HG02970 (cell line): ENCODE measurements around the gene ANO10.
"Not testable (repeated sequence)": the region's sequence is repeated elsewhere in the genome, so short reads cannot be mapped to it uniquely, and the experiment has no call there.

Experiments used
- ATAC-seq: cut with Tn5 transposase; IDR thresholded peaks from one replicate; pipeline ENCODE4 v1.9.1; 2021; ENCODE audit warnings: mild to moderate bottlenecking, moderate library complexity, moderate number of reproducible peaks; ENCODE audit not compliant: unreplicated experiment, low FRiP score

The ANO10 gene

GRCh38 chr3:43583481-43583880 is 38.3 kb downstream of the ANO10 start:
- no peak for ATAC-seq

DNA sequence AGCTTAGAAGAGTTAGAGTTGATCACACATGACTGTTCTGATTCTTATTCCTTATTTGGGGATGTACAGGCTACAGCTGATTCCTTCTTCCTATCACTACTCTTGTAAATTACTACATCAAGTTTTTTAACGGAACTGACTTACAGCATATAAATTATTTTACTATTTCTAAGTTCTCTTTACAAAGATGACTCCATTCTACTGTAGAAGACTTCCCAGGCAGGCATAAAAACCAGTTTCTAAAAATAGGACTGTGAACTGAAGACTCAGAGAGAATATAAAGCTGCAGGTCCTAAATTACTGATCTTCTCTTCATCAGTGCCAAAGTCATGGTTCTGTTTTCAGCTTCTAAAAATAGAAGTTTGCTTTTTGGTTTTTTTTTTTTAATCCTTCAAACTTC is 38.9 kb downstream of the ANO10 start:
- ATAC-seq = no peak

DNA sequence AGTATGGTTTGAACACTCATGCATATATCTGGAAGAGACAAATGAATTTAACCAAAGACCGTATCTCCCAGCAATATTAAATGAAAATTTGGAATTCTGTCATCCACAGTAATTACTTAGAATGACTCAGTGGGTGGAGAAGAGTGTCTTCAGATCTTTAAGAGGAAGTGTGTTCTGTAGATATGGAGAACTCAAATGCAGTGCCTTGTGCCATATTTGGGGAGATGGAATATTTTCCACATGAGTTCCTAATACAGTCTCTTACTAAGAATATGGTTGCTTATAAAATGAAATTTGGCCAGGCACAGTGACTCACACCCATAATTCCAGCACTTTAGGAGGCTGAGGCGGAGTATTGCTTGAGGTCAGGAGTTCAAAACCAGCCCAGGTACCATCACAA is 40.5 kb downstream of the ANO10 start:
- ATAC-seq = no peak

GRCh38 chr3:43580181-43580580 is 41.6 kb downstream of the ANO10 start:
- no peak for ATAC-seq

DNA sequence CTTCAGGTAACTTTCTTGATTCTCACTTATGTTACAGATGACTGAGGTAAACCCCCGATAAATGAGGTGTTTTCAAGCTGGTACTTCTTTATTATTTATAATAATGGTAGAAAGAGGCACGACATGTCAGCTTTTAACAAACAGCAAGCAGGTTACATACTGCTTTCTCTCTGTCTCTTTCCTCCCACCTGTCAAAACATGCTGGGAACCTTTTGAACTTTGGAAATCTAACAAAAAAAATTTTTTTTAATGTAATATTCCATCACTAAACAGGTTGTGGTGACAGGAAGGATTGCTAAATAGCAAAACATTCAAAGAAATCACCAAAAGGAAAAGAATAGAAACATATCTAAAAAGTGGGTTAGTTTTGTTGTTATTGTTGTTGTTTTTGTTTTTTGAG is 48.2 kb downstream of the ANO10 start:
- no peak for ATAC-seq

GRCh38 chr3:43565661-43566341 is 56.0 kb downstream of the ANO10 start:
- not testable (repeated sequence) for ATAC-seq

GRCh38 chr3:43559961-43560360 is 61.9 kb downstream of the ANO10 start:
- ATAC-seq = no peak

GRCh38 chr3:43558171-43558570 is 63.6 kb downstream of the ANO10 start:
- no peak for ATAC-seq

DNA sequence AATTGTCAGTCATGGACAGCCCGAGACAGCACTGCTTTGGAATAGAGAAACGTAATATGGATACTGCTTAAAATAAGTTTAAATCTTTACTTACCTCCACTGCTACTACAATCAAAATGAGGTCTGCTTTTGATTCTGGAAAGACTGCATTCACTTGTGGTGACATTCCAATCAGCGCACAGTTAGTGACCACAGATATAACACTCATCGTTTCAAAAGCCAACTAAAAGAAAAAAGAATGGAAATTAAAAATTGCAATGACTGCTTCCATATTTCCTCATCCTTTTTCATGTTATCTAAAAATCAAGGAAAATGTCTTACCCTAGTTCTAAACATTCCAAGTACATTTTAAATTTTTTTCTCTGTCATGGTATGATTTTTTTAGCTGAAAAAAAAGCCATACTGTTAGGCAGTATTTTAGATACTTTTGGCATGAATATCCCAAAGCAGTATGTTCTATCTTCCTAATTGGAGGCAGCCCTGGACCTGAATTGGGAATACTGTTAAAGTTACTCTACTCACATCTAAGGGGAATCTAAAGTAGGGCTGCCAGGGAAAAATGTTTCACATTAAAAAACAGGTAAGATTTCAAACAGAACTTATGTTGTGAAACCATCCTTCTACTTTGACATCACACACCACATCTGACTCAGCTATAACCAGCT is 72.1 kb downstream of the ANO10 start:
- ATAC-seq = no peak

DNA sequence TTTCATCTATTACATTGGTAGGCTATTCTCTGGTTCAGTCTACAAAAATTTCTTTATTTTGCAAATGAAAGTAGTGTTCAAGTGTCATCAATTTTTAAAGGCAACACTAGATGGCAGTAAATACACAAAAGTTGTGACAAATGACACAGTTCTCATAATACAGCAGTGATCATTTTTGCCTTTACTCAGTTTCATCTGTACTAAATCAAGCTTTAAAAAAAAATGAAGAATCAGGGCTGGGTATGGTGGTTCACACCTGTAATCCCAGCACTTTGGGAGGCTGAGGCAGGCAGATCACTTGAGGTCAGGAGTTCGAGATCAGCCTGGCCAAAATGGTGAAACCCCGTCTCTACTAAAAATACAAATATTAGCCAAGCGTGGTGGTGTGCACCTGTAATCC is 77.5 kb downstream of the ANO10 start:
- not testable (repeated sequence) for ATAC-seq

DNA sequence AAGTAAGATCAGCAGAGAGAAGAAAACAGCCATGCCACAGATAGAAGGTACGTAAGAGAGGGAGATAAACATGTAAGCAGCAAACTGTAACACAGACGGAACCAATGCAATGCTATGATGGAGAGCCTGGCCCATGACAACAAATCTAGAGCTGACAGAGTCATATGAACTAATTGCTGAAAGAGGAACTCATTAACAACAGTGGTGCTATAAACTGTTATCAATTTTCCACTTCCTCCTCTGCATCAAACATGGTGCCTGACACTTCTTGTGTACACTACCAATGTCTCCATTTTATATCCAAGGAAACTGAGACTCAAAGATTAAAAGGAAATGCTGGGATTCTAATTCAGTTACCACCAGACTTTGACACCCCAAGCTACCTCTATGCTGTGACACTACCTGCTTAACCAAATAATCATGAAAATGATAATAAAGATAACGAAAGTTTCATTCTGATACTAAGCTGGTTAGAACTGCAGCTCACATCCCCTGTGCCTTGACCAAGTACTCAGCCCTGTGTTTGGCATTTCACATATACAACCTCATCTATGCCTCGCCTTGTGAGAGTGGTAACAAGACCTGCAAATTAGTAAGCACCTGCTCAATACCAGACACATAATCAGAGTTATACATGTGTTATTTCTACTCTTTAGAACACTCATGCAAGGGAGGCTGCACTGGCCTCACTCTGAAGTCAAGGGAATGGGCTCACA is 79.3 kb downstream of the ANO10 start:
- no peak for ATAC-seq

DNA sequence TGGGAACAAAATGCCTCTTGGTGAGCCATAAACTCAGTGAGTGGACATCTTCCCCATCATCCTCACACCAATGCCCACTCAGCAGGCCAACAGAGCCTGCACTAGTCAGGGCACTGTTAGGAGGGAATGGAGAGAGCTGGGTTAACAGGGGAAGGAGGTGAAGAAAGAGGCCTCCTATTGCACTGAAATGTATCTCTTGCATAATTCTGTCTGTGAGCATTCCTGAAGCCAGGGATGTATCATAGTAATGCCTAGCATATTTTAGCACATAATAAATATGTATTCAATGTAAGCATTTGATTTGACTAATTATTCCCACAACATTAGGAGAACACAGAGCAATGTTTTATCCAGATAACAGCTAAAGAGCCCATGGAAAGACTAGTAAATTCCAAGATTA is 81.2 kb downstream of the ANO10 start:
- no peak for ATAC-seq

DNA sequence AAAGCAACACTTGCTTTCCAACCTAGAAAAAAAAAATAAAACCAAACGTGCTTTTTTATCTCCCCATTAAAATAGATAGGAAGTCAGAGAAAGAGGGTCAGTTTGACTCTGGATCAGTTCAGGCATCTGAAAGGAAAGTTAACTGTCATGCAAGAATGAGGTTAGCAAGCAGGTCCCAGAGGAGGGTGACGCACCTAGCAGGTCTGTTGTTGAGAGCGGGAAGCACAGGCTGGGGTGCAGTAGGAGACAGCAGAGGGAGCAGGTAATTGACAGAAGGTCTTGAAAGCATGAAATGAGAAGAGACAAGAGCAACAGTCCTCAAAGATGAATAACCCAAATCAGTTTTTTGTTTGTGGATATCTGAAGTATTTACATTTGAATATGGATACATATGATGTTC is 82.5 kb downstream of the ANO10 start:
- ATAC-seq = no peak

- no peak for ATAC-seq
These were observed 84.6 kb downstream of the ANO10 start for GRCh38 chr3:43537225-43537624.

DNA sequence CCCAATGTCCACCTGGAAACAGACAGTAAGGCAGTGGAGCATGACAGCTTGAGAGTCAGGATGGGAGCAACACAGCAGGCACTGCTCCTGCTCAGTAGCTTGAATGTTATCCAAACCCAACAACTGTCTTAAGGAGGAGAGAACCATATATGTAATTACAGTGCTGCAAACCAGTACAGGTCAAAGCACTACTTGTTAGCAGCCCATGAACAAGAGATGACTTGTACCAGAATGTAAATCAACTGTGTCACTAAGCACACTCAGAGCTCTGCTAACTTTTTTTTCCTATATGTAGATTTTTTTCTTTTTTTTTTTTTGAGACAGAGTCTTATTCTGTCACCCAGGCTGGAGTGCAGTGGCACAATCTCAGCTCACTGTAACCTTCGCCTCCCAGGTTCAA is 87.1 kb downstream of the ANO10 start:
- ATAC-seq = no peak

DNA sequence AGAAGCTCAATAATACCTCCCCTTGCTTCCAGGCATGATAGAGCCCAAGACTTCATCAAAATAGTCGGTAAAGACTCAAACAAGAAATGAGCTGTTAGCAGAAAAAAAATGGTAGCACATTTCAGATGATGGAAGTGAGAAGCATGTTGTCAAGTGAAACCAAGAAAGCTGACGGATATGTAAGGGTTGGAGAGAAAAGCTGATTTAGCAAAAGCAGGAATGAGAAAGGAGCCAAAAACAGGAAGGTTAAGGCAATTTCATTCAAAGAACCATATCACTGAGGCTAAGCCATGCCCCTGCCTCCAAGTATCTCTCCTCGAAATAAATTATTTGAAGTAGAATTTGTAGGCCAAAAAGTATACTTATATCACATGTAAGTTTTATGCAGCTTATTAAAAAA is 88.8 kb downstream of the ANO10 start:
- no peak for ATAC-seq

- ATAC-seq = no peak
These were observed 90.0 kb downstream of the ANO10 start for GRCh38 chr3:43531835-43532234.

GRCh38 chr3:43528498-43529099 is 93.2 kb downstream of the ANO10 start:
- ATAC-seq = no peak

- ATAC-seq = no peak
These were observed 94.9 kb downstream of the ANO10 start for GRCh38 chr3:43526956-43527355.

GRCh38 chr3:43525941-43526607 is 95.7 kb downstream of the ANO10 start:
- ATAC-seq = no peak

GRCh38 chr3:43525386-43525785 is 96.4 kb downstream of the ANO10 start:
- no peak for ATAC-seq
